ENCODE measurements around the gene SSR2.
"Not testable (repeated sequence)": the region's sequence is repeated elsewhere in the genome, so short reads cannot be mapped to it uniquely, and the experiment has no call there.

Gene SSR2

DNA sequence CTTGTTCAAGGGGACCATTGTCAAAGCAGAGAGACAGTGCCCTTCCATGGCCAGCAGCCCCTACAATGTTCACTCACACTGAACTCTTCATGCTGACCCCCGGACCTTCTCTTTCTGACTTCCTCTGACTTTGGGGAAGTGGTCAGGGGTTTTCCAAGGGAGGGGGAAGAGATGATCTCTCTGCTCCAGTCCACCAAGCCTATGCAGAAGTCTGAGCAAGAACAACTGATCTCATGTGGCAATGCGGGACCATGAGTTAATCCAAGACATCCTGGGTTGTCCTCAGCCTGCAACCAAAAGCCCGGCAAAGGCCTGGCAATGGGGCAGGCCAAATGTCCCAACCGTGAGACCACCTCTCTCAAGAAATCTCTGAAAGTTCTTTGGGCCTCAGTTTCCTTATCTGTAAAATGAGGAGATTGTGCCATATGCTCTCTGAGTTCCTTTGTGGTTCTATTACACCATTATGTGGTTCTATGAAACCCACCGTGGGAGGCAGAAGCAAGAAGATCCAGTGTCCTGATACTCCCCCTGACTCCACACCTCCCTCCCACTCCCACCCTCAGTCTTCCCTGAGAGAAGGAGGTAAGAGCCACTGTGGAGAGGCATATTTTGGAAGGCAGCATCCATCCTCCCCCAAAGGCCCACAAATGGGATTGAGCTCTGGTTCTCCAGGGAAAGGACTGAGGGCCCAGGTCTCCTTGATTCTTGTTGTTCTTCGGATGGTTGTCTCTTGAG, 30.6 kb downstream of the SSR2 start:
- DNase-seq, result no peak

DNA sequence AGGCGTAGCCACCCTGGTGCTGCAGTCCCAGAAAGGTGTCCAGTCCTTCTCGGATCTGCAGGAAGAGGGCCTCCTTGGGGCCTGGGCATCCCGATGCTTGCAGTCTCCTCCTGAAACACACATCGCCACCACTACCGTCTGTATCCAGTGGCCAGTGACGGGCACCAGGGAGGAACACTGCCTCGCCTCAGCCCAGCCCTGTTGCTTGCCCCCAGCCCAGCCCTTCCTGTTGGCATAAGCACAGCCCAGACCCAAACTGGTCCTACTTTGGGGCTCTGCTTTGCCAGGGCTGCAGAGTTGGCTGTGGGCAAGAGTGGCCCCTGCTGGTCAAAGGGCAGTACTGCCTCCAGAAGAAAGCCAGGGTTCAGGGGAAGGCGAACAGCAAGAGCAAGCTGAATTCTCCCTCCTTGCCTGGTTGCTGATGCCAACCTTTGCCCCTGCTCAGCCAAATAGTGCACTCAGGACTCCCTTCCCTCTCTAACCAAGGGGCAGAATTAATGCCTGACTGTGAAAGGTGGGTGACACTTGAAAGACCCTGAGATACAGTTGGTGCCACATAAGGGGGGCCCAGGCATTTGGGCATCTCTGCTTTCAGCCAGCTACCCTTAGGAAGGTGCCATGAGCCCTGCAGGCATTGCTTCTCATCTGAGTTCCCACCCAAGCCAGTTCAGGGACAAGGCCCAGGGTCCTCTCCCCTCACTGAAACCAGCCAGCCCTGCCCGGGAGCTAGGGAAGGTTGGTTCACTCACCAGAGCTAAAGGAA, 31.3 kb downstream of the SSR2 start:
- DNase-seq, result peak; percentile 70

DNA sequence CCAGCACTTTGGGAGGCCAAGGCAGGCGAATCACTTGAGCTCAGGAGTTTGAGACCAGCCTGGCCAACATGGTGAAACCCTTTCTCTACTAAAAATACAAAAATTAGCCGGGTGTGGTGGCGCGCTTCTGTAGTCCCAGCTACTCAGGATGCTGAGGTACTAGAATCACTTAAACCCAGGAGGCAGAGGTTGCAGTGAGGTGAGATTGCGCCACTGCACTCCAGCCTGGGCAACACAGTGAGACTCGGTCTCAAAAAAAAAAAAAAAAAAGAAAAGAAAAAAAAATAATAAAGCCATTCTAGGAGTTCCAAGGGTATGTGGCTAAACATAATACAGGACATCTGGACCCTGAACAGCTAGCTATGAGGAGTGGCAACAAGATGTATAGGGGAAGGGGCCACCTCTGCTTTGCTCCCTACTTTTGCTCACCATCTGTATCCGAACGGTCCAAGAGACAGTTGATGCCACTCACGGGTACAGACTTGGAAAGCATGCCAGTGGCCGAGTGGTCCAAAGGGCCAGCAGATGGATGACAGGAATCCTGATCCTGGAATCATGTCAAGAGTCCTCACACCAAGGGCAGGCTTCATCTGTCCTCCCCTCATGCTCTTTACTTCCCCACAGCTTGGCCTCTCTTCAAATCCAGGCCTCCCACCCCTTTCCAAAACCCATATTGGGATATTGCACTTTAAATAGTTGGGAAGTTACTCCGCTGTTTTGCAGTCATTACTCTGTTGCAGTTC, 35.7 kb downstream of the SSR2 start:
- not testable (repeated sequence) for DNase-seq

- no peak for DNase-seq
Observed at GRCh38 chr1:155984341-155984740, 36.4 kb downstream of the SSR2 start.

- DNase-seq, result peak; percentile 100
Observed at GRCh38 chr1:155983191-155984024, 37.3 kb downstream of the SSR2 start.

DNA sequence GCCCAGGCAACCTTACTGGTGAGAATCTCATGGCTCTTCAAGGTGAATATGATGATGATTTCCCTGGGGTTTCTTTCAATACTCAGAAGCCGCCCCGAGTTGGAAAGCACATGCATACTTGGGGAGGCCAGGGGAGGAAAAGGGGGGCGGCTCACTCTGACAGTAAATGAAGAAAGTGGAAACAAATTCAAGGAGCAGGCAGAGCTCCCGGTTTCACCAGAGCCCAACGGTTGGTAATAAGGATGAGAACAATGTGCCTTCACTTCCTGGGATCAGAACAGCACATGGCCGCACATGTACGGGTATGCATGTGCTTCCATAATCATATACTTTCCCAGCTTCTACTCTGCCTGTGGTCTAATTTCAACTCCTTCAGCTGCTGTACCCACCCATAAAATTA, 38.6 kb downstream of the SSR2 start:
- DNase-seq, result no peak

DNA sequence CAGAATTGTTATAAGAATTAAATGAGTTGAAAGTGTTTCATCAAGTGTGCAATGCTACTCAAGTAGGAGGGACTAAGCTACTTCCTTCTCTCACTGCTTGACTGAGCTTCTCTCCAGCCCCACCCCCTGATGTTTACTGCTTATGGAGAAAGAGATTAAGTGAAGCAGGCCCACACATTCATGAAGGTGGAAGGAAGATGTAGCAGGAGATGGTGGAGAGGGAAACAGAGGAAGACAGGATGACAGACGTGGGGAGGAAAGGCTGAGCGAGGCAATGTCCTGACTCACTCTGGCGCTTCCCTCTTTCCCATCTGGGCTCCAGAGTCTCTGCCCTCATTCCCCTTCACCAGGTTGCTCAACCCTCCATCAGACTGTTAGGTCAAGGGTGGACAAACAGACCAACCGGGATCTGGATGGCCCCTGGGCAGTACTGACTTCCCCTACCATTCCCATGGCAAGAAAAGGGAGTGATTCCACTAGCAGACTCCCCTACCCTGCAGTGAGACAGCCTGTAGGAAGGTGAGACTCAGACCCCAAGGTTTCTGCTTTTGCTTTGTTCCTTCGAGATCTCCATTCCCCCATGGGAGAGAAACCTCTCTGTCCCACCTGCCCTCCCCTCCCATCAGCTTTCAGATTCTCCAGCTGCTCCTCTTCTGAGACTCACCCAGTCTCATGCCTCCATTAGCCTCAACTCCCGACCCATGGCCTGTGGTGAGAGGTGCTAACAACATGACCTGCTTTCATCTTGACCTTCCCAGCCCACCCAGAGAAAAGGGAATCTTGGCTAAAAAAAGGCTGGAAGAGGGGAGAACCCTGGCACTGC, 39.3 kb downstream of the SSR2 start:
- peak; percentile 78 for DNase-seq

DNA sequence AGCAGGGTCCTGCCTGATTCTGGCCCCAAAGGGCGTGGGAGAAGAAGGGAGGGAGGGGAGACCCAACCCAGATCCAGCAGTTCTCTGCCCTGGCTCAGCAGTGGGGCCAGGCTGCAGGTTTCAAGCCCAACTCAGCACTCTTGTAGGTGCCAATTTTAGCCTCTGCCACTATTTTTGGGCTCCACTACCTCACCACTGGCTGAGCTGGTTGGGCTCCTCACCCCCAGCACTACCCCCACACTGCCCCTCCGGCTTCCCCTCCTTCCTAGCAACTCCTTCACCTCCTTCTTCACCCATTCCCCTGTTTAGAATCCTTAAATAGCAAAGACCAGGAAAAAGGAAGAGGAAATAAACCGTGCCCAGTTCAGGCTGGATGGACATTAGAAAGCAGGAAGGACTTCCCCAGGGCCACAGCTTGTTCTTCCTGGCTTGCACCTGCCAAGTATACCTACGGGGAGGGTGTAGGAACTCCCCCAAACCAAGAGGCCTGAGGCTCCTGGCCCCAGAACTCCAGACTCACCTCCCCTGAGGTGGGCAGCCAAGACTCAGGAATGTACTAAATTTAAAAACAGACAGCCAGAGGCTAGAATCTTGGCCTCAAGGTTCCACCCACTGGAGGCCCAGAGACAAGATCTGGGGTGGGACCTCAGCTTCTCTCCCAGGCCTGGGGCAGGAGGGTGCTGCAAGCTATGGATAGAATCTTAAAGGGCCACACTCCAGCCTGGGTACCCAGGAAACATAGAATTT, 41.0 kb downstream of the SSR2 start:
- peak; percentile 42 for DNase-seq

- peak; percentile 61 for DNase-seq
Observed at GRCh38 chr1:155978973-155979429, 41.8 kb downstream of the SSR2 start.

DNA sequence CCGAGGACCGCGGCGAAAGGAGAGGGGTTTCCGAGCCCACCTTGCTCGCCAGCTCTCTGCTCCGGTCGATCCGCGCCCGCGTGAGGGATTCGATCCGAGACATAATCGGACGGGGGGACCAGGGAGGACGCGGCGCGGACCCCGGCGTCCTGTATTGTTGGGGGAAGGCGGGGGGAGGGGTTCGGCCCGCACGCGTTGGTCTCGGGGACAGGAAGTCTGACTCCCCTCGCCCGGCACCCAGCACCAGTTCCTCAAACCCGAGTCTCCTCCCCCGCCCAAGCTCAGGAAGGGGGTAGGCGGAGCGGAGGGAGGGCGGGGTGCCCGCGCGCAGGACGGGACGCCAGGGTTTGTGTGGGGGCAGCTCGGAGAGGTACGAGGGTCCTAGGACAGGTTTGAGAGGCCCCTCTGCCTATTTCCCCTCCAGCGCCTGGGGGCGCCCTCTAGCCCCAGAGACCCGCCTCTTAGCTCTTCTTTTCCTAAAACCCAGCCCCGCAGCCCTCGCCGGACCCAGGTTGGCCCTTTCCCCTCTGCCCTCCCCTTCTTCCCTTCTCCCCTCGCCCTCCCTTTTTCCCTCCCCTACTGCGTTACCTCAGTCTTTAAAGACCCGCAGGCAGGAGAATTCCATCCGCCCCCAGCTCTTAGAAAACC, 42.3 kb downstream of the SSR2 start, which contains the start of gene ARHGEF2:
Gene ARHGEF2, minus strand, starts transcription at position 223 of the 648 bp plus-strand sequence. Its CDS starts 120 bp downstream, at position 103.
- DNase-seq, result peak; percentile 90

- peak; percentile 49 for DNase-seq
Observed at GRCh38 chr1:155977690-155978324, 42.9 kb downstream of the SSR2 start.

DNA sequence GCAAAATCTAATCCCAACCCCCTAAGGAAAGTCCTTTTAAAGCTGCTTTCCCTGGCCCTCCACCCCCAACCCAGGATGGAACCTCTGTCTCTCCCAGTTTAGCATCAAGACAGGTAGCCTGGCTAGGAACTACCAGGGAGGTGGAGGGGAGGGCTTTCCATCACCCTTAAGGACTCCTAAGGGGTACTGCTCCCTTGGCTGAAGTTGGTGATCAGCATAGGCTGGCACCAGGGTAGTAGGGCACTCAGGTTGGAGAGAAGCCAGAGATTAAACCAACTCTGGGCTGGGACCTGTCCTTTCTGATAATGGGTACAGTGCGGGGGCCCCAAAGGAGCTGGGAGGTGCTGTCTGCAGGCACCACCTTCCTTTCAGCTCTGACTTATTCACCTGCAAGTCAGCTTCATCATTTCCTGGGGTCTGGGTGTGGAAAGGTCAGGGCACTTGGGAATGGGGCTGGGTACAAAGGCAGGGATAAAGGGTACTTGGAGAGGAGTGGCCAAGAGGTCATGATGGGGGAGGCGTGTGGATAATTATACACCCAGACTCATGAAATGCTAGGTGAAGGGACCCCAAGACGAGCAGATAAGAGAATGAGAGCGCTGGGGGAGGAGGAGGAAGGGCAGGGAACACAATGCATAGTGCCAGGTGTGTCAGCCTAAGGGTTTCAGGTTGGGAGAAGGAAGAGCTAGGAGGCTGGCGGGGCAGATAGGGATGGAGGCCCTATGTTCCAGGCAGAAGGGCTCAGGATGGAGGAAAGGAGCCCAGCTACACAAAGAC, 43.6 kb downstream of the SSR2 start:
- no peak for DNase-seq

GRCh38 chr1:155976062-155976912, 44.5 kb downstream of the SSR2 start:
- DNase-seq, result peak; percentile 91

DNA sequence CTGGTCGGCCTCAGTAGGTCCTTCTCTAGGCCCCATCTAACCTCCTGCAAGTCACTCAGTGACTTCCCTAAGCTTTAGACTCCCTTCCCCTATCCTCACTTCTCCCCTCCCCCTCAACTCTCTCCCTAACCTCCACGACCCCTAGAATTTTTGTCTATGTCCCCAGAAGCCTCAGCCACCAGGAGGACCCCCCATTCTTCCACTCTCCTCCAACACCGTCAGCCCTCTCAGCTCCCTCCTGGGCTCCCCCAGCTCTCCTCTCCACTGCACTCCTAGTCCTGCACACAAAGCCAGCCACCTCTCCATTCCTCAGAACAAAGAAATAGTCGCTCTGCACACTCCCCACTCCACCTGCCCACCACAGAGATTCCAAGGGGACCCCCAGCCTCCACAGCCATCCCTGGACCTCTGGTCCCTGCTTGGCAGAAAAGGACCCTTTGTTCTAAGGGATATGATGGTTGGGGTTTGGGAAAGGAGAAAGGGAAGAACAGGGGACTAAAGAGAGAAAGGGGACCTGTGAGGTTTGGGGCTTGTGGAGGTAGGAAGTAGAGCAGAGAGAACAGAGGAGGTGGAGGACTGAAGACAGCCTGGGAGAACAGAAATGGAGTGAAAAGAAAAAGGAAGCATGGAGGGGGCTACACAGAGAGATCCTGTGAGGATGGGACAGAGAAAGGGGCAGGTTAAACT, 45.2 kb downstream of the SSR2 start:
- no peak for DNase-seq

DNA sequence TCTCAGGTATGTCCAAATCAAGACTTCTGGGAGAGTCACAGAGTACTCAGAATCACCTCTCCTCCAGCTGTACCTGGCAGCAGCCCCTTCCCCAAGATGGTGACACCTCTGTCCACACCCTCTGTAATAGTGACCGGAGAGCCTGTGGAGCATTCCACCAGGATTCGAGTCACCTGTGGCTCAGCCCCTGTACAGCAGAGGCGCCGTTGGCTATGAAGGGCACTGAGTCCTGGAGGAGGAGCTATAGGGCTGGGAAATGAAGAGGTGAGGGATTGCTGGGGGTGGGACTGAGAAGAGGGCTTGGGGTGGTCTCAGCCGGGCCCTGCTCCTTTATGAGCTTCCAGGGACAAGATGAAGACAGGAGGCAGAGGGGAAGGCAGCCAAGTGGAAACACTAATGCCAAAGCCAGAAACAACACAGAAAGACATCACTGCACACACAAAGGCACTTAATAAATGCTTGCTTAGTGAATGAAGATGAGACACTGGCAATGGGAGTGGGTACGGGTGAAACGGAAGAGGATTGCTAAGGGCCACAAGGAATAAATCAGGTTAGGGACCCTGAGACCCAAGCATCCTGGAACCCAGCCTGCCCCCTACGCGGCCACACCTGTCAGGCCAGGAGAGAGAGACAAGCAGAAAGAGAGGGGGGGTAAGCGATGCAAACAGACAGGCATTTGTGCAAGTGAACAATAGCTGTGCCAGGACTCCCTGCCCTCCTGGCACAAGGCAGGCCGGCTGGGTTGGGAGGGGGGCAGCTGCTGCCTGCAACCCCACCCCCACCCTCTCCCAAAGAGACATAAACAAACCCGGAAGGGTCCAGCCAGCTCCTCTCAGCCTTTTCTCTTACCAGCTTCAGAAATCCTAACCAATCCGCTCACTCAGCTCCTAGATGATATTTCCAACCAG, 46.3 kb downstream of the SSR2 start:
- no peak for DNase-seq

GRCh38 chr1:155973723-155974122, 47.0 kb downstream of the SSR2 start:
- no peak for DNase-seq
